ENCODE results near the gene PKNOX2.

DNA sequence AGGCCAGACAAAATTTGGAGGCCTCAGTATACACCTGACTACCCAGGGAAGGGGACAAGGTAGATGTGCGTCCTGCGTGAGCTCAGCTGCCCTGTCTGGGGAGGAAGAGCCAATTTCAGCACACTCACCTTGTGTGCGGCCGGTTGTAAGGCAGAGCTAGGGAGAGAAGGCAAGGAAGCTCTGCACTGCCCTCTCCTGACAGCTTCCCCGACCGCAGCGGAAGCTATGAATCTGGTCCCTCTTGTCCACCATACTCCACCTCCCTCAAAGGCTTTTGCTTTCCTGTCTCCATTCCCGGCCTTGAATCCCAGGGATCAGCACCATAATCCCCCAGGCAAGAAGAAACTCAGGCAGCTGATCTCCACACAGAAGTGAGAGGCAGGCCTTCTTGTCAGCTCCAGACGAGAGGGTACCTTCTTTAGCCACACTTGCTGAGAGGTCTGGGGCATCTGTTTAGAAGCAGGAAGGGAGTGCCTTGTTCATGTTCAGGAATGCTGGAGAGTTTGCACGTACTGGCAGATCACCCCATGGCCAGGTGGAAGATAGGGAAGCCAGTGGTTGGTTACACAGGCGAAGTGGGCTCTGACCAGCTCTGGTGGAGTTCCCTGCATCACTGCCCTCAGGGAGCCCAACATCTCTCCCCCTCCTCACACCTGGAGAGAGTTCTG is 269.0 kb downstream of the PKNOX2 start:
- TF ChIP-seq EZH2phosphoT487 (IDR thresholded peaks at IDR 0.05; ENCODE audit: borderline replicate concordance, low read depth, low read length), result no peak
- TF ChIP-seq, protein P1, sequence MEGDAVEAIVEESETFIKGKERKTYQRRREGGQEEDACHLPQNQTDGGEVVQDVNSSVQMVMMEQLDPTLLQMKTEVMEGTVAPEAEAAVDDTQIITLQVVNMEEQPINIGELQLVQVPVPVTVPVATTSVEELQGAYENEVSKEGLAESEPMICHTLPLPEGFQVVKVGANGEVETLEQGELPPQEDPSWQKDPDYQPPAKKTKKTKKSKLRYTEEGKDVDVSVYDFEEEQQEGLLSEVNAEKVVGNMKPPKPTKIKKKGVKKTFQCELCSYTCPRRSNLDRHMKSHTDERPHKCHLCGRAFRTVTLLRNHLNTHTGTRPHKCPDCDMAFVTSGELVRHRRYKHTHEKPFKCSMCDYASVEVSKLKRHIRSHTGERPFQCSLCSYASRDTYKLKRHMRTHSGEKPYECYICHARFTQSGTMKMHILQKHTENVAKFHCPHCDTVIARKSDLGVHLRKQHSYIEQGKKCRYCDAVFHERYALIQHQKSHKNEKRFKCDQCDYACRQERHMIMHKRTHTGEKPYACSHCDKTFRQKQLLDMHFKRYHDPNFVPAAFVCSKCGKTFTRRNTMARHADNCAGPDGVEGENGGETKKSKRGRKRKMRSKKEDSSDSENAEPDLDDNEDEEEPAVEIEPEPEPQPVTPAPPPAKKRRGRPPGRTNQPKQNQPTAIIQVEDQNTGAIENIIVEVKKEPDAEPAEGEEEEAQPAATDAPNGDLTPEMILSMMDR (conservative IDR thresholded peaks at IDR 0.05; ENCODE audit: low read length), result peak; percentile 70

Data from OCI-LY7 (cell line).